NCI-H2196 (cell line): Measurements from ENCODE around the gene BOD1L1.

ENCODE experiments used
- DNase-seq: peaks from one replicate; lab custom pipeline; 2025; ENCODE audit not compliant: unreplicated experiment; lab: John Stamatoyannopoulos, UW

The BOD1L1 gene

DNA sequence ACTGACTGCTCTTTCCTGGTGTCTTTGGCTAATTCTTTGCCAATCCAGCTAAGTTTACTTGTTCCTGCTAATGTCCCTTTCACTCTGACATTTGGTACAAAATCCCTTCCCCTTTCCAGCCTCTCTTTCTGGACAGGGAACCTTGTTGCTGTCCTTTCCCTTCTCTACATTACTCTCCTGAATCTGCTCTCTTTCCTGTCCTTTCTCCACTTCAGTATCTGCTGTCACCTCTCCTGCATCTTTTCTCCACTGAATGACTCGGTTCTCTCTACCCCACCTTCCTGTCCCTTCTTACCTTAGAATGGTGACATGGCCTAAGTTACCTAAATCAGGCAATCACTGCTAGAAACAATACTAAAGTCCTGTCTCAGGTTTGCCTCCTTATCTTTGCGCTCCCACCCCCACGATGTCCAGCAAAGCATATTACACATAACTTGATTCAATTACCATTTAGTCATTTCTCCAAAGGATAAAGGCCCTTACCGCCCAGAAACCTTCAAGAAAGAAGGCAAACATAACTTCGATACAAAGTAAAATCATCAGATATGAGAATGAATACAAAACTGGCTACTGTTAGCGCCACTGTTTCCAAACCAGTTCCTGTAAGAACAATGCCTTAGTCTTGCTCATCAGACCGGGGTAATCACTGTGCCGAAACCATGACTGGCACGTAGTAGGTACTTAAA lies 890 bp downstream of the BOD1L1 start:
- no peak for DNase-seq

DNA sequence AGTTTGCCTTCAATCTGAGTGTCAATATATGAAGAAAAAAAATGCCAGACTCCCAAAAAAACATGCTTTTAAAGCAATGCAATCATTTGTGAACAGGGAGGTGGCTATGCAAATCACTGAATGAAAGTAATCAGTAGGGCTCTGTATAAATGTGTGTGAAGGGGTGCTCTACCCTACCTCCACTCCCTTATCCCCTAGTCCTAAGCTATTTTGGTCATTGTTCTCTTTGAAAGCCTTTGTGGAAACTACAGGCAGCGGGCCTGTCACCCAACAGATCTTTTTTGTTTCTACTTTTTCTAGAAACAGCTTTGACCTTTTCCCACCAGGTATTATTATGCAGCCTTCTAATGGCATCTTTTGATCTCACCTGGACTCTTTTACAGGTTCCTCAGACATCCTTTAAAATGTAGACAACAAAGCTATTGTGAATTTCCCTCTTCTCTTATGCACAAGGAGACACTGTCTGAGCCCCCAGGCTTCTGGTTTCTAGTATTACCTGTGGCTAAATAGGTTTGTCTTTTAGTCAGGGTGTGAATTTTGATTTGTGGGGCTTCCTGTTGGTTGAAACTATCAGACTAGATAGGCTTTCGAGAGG lies 9.2 kb downstream of the BOD1L1 start:
- no peak for DNase-seq

DNA sequence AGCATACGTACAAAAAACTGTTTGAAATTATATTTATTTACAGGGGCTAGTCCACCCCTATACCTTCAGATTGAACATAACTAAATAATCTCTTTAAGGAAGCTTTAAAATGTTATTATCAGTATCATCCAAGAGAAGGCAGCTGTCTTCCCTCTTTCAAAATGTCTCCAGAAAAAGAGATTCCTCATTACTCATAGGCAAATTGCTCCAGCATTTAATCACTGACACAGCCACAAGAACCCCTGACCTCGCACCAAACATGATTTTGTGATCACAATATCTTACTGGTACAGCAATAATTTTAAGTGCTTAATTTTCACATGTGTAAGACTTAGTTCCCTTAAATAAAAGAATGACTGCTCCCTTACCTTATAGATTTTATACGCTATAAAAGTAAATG lies 9.7 kb downstream of the BOD1L1 start:
- DNase-seq = no peak

DNA sequence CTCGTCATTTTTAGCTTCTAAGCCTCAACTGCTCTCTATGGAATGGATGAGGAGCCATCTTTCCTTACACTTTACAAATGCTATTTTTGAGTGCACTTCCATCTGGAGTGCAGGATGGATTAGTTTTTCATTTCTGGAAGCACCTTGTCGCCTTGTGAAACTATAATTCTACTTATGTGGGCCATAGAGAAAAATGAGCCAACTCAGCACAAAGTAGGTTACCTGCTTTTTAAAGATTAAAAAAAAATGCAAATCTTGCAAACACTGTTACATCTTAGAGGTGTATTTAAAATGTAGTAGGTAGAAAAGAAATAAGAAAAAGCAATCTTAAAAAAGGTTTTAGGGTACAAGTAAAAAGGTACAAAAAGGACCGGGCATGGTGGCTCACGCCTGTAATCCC lies 10.9 kb downstream of the BOD1L1 start:
- no peak for DNase-seq

DNA sequence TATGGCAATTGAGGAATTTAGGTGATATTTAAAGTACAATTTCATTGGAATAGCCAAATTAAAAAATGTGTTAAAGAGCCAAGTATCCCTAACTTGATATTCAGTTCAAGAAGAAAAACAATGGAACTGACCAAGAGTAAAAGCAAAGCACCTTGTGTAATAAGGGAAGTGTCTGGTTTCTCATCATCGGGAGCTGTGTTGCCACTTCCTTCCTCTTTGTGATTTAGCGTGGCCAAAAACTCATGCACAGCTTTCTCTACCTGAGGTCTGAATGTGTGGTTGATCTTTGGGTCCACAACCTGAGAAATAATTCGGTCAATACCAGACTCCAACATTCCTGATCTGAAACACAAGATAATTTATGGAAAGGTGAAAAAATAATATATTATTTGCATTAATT lies 12.4 kb downstream of the BOD1L1 start:
- DNase-seq = no peak

DNA sequence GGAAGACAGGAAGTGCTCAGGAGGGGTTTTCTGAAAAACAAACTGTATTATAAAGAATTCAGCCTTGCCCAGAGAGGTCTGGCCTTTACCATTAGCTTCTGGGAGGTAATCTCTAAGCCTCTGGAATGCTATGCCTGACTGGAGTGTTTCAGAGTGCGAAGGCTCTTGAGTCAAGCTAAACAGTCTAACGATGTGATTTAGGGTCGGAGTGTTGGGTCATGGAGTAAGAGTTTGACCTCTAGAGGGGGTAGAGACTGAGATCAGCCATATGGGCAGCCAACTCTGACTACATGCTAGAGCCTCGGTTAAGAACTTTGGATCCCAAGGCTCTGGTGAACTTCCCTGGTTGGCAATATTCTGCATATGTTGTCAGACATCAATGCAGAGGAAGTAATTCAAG lies 15.0 kb downstream of the BOD1L1 start:
- no peak for DNase-seq

DNA sequence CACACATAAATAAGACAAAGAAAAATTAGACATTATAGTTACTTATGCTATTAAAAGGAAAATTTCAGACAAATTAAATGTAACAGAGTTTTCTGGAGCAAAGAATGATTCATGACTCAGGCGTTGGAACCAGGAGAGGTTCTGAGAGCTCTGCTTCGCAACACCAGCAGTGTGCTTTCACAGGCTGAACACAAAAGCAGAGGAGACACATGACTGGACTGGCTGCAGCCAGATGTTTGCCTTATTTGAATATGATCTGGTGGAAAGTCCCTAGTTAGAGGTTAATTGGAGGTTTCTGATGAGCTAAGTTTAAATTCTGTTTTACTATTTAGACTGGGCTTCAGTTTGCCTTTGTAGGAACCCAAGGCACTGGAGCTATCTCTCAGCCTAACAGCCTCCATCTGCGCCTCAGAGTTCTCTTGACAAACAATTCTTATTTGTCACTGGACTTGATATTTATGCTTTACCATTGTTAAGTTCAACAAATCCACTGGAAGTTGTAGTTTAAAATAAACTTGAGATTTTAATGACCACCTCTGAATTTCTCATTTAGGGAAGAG lies 16.2 kb downstream of the BOD1L1 start:
- no peak for DNase-seq

DNA sequence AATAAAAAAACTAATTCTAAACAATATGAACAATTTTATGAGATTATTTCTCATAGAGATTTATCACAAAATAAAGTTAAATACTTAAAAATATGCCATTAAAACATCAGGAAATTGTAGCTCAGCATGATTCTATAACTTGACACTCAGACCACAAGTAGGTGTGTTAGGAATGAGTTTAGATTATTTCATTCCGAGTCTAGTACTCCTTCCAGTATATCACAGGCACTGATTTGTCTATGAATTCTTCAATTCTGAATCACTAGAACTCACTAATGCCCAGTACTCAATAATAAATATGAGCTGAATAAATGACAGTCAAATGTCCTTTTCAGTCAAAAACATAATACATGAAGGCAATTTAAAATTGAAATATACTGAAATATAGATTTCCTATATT lies 22.2 kb downstream of the BOD1L1 start:
- DNase-seq = no peak

DNA sequence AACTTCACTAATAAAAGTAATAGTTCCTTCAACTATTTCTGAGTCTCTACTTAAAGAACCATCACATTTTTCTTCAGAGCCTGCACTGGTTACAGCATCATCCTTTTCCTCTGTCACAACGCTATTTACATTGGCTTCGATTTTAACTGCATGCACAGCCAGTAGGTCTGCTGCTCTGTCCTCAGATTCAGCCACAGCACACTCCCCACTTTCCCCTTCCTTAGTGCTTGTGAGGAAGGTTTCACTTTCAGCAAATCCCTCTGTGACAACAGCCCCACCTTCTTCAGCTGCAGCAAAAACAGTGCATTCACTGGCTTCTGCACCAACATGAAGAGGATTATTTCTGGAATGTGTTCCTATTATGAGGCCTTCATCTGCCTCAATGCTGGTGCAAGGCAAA lies 25.7 kb downstream of the BOD1L1 start:
- DNase-seq = no peak

DNA sequence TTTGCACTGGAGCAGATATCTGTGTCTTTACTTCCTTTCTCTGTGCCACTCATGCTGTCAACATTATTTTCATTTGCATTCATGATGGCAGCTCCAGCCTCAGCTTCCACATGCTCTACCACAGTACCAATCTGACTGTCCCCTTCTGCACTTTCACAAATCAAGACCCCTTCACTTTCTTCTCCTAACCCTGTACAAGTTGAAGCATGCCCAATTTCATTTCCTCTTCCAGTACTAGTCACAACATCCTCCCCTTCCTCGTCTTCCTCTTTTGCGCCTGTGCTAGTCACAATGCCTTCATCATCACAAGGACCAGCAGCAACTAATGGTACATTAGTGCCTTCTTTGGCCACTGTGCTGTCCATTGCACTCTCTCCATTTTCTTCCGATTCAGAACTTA lies 26.5 kb downstream of the BOD1L1 start:
- DNase-seq = no peak

DNA sequence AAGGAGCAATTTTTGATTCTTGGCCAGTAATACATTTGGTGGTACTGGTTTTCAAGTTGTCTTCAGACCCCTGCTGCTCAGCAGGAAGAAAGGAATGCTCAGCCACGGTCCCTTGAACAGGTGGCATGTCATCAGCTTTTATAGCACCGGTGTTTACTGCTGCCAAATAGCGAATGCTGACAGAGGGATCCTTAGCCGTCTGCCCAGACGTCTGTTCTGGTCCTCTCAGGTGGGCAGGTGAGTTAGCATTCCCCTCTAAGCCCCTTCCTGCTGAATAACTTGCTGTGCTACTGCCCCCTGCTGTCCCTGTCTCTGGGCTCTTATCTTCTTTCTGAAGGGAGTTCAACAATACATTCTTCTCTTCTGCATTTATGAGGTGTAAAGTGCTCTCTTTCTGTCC lies 28.4 kb downstream of the BOD1L1 start:
- DNase-seq = no peak

DNA sequence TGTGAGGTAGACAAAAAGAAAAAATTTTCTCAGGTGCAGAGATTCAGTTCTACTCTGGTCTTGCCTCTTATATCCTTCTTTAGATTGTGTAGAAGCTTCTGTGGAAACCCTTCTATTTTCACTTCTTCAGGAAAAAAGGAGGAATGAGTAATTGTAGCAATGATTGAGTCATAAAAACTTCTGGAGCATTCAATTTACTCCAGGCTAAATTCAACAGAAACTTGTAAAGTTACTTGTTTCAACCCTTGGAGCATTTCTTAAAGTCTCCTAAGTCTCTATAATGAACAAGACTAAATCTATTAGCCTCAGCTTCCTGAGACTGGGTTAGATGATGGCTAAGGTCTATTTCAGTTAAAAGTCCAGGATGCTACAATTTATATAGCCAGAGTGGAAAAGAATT lies 29.9 kb downstream of the BOD1L1 start:
- no peak for DNase-seq

DNA sequence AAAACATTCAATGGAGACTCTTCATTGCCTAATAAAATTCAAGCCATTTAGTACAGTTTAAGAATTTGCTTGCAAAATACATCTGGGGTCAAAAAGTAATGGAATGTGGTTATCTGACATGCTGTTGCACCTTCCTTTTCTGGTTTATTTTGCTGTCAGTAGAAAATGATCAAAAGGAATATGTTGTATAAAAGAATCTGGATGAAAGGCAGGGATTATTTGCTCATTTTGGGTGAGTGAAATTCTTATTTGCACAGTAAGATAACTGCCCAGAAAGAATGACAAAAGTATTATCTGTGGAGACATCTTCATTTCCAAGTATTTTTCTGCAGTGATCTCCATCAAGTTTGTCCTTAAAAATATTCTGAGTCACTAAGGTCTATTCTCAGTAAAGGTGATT lies 30.4 kb downstream of the BOD1L1 start:
- no peak for DNase-seq

DNA sequence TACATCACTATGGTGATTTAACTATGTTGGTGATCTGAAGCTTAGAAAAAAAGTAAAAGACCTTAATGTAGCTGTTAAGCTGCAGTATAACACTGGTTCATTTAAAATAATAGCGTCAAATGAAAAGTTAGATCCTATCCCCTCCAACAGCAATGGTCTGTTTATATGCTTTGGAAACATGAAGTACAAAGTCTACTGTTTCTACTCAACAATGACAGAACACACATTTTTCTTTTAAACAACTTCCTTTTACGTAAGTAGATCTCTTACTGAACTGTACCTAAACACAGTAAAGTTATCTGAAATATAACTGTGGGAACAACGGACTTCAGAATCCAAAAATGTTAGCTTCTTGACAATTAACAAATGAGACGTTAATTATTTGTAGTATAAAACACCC lies 35.3 kb downstream of the BOD1L1 start:
- no peak for DNase-seq

DNA sequence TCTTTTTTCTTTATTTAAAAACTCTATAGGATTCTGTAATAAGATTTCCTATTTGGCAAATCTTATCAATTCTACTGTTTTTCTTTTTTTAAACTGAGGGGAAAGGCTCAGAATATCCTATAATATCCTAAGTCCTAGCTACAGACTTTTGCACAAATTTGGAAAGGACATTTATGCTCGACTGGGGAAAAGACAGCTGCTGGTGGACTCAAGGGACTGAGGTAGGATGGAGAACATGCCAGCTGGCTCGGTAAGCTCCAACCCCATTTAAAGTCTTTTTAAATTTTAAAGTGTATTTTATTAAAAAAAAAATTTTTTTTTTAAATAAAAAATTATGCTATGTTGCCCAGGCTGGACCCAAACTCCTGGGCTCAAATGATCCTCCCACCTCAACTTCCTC lies 36.8 kb downstream of the BOD1L1 start:
- DNase-seq = no peak

DNA sequence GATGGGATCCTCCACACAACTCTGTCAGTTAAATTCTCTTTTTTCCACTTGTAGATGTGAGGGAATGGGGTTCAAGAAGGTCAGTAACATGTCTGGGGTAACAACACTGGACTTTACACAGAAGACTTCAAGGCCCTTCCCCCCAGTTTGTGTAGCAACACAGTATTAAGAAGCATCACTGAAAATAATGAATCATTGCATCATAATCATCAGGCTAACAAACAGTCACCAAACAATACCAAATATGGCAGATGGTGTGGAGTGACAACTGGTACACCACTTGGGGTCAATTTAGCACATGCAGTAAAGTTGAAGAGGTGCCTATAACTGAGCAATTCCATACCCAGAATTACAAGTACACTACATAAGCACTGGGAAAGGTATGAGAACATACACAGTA lies 38.6 kb downstream of the BOD1L1 start:
- DNase-seq = no peak

DNA sequence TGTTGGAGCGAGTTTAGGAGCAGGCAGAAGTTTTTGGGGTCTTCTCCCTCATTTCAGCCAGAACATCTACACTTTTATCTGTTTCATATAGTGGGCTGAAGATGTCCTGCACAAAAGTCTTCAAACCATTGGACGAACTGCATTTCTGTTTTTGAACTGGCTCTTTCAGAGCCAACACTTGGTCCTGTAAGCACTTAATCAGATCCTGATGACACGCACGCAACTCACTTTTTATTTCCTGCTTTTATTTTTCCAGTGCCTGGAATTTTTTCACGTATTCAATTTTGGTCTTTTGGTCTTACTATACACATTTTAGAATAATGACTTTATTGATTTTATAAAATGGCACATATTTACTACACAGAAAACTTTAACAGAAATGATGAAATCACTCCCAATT lies 43.0 kb downstream of the BOD1L1 start:
- no peak for DNase-seq

DNA sequence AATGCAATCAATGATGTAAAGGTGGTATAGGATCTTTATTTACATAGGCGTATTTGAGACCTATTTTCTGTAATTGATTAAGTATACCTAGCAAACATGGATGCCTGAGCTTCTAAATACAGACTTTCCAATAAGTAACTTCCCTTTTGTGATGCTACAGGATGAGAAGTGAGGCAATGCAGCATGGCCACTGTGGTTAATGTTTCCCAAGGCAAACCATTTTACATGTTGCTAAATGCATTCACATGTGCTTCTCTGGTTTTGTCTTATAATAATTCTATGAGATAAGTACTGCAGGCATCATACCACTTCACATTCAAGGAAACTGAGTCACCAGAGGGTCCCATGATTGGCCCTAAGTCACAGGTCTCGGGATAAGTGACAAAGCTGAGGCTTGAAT lies 47.5 kb downstream of the BOD1L1 start:
- DNase-seq = no peak

DNA sequence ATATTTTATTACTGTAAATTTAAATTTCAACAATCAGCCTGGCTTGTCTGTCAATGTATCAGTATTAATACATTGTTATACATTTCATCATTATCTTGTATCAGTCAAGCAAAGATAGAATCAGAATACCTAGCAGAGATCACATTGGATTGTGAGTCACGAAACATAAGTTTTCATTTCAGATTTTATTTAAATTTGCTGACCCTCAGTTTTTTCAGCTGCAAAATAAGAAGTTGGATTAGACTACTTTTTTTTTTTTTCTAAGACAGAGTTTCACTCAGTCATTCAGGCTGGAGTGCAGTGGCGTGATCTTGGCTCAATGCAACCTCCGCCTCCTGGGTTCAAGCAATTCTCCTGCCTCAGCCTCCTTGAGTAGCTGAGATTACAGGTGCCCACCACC lies 49.9 kb downstream of the BOD1L1 start:
- DNase-seq = no peak

DNA sequence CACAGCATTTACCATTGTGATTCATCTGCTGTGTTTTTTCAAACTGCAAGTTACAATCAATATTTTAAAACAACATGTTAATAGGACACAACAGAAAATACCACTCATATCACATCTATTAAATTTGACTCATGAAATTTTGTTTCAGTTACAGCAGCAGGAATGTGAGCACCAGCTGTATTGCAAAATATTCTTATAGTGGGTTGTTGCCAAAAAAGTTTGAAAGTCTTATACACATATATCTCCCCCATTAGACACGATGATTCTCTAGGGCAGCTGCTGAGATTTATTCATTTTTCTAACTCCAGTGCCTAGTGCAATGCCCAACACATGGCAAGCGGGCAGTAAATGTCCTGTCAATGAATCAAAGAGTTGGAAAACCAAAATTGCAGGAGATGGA lies 56.6 kb downstream of the BOD1L1 start:
- DNase-seq = no peak

DNA sequence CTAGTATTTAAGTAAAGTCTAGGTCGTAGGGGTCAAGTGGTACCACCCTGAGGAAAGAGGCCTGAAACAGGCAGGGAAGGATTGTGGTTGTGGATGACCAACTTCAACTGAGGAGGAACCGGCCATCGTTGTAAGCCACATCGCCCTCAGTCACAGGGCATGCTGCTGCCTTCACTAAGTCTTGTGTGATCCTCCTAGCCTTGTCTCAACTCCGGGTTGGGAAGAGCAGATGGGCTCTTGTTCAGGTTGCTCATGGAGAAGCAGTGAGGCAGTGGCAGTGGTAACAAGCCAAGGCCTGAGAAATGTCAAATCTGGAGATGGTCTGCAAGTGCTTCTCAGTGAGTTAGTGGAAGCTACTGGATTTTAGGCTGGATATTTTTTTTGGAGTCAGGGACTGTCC lies 60.4 kb downstream of the BOD1L1 start:
- DNase-seq = no peak

DNA sequence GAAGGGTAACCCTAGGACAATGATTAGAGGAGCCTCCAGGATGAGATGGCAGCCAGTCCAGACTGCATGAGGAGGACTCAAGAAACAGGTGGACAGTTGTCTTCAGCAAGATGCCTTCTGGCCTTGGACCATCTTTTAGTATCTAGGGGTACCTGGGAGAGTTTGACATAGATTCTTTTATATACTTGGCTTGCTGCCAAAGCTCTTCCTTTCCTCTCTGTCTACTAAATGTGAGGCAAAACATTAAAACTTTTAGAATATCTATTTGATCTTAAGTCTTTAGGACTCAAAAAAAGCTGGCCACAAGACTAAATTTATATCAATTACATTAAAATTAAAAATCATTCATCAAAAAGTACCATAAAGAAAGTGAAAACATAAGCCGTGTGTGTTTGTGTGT lies 64.6 kb downstream of the BOD1L1 start:
- no peak for DNase-seq

DNA sequence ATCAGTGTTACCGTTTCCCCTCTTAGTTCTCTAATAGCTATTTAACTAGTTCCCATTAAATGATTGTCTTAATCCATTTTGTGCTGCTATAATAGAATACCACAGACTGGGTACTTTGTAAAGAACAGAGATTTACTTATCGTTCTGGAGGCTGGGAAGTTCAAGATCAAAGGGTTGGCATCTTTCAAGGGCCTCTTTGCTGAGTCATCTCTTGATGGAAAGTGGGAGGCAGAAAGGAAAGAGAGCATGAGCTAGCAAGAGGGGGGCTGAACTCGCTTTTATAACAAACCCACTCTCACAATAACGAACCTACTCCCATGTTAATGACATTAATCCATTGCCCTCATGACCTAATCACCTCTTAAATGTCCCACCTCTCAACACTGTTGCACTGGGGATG lies 65.9 kb downstream of the BOD1L1 start:
- no peak for DNase-seq
